ENCODE results near the gene CHSY3.
"Not testable (repeated sequence)": the region's sequence is repeated elsewhere in the genome, so short reads cannot be mapped to it uniquely, and the experiment has no call there.

The CHSY3 gene

DNA sequence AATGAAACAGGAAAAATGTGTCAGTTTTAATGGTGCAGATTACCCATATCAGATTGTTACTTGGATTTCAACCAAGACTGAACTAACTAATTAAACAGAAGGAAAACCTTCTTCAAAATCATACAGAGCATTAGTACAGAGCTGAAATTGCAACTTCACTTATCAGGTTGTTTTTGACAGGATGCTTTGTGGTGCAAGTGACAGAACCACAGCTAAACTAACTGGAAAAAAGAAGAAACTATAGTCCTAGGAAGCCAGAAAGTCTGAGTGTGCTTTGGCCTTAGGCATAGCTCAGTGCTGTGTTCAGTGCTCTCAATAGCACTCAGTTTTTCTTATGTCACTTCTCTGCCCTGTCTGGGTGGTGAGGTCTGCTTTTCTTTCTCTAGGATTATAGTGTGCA is 267.4 kb downstream of the CHSY3 start:
- DNase-seq, result no peak

GRCh38 chr5:130183115-130183514 is 278.9 kb downstream of the CHSY3 start:
- no peak for DNase-seq

- no peak for DNase-seq
Measured at GRCh38 chr5:130189961-130190360, 285.7 kb downstream of the CHSY3 start.

DNA sequence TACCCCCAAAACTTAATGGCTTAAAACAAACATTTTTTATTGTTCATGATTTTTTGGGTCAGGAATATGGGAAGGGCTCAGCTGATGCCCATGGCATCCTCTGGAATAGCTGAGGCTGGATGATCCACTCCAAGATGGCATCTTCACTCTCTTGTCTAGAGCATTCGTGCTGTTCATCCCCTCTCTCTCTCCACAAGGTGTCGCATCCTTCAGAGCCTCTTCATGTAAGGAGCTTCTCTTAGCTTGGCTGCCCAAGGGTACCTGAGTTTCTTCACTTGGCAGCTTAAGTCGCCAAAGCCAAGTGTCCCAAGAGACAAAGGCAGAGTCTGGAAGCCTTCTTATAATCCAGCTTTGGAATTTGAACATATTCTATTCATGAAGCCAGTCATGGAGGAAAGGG is 294.7 kb downstream of the CHSY3 start:
- DNase-seq, result no peak

DNA sequence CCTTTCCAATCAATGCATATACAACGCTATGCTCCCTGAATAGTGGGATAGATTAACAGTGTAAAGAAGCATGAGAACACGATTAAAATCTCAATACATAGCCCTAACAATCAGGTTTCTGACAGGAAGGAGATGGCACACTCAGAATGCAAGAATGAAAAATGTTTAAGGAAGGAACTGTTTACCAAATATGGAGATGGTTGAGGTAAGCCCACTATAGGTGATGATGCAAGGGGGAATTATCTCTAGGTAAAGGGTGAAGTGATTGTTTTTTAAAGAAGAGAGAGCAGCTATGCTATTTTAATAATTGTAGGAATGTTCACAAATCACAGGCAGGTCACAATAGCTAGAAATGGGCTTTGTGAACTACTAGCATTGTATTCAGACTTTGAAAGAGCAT is 302.4 kb downstream of the CHSY3 start:
- no peak for DNase-seq

GRCh38 chr5:130213607-130214006 is 309.3 kb downstream of the CHSY3 start:
- no peak for DNase-seq

DNA sequence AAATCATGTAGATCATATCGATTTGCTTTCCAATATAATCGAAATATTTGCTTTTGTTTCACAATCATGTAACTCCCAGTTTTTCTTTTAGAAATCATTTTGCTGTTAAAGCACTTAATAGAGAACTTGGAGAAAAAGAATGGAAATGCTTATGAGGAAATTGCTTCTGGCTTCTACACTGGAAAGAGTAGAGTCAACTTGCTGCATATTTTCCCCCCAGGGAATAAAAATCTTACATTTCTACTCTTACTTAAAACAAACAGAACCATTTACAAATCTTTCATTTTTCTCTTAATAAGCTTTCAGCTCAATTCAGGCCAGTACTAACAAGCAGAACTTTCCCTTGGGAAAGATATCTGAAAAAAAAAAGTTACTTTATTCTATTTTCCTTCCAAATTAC is 312.0 kb downstream of the CHSY3 start:
- DNase-seq, result no peak

DNA sequence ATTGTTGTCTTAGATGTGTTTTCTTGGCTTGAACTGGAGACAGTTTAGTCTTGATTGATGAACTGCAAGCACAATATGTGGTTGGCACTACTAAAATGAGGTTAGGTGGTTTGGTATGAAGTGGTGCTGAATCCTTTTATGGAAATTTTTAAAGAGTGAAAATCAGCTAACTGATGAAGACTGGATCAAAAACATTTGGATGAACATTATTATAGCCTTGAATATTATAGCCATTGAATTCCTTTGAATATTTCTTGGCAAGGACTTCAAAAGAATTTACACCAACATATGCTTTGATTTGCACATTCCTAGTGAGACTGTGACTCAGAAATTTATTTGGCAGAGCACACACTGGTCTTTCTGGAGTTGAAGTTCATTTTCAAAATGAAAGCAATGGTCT is 318.3 kb downstream of the CHSY3 start:
- no peak for DNase-seq

DNA sequence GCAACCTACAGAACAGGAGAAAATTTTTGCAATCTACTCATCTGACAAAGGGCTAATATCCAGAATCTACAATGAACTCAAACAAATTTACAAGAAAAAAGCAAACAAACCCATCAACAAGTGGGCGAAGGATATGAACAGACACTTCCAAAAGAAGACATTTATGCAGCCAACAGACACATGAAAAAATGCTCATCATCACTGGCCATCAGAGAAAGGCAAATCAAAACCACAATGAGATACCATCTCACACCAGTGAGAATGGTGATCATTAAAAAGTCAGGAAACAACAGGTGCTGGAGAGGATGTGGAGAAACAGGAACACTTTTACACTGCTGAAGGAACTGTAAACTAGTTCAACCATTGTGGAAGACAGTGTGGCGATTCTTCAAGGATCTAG is 322.3 kb downstream of the CHSY3 start:
- not testable (repeated sequence) for DNase-seq

DNA sequence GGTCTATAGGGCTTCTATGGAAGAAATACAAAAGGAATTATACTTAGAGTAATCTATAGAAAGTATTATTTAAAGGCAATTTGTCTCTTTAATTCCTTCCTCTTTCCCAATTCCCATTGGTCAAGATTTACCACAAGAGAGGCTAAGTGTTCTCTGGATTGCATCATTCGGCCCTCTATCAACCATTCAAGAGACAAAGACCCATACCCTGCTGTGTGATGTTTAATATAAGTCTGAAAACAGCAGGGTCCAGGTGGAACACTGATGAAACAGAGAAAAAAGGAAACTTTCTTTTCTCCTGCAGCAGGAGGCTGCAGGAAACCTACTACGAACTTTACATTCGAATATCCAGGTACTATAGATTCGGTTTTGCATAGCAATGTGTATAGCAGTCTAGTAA is 323.4 kb downstream of the CHSY3 start:
- DNase-seq, result no peak

- DNase-seq, result no peak
Measured at GRCh38 chr5:130231786-130232185, 327.5 kb downstream of the CHSY3 start.

DNA sequence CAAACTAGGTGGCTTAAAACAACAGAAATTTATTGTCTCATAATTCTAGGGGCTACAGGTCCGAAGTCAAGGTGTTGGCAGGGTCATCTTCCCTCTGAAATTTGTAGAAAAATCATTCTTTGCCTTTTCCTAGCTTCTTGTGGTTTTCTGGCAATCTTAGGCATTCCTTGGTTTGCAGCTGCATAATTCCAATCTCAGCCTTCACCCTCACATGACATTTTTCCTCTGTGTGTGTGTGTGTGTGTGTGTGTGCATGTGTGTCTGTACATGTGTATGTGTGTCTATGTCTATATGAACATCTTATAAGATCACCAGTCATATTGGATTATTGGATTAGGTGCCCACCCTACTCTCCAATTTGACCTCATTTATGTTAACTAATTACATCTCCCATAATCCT is 330.6 kb downstream of the CHSY3 start:
- DNase-seq, result no peak
